Measurements from ENCODE around the gene SYNJ1.
A peak's percentile ranks its signal among the peaks of the same experiment; 100 is the strongest.
"Not testable (repeated sequence)": the region's sequence is repeated elsewhere in the genome, so short reads cannot be mapped to it uniquely, and the experiment has no call there.

SYNJ1 gene

DNA sequence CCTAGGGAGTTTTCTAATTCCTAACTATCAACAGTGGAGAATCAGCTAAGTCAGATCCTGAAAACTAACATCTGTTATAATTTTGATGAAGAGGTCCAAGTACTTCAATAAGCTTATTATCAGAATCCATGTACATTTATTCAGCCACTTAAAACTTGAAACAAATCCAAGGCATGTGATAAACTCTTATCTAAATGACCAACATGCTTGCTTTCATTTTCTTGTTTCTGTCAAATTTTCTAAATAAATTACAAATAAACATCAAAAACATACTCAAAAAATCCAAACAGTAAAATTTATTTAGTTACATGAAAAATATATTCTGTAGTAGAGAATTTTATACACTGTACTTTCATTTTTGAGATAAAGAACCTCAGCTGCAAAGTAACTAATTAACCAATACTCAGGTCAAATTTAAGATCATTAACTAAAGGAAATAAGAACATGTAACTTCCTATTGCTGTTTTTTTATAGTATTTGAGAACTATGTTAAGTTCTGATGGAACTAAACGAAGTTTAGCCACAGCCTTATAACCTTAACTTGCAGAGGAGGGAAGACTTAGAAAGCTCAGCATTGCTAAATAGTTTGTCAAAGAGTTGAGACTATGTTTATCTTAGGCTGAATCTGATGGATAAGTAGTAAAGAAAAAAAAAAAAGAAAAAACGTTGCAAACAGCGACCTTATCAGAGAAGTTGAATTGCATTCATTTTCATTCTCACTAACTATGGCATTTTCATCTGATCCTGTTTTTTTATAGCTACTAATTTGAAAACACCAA lies 44.9 kb downstream of the SYNJ1 start:
- DNase-seq, result no peak

DNA sequence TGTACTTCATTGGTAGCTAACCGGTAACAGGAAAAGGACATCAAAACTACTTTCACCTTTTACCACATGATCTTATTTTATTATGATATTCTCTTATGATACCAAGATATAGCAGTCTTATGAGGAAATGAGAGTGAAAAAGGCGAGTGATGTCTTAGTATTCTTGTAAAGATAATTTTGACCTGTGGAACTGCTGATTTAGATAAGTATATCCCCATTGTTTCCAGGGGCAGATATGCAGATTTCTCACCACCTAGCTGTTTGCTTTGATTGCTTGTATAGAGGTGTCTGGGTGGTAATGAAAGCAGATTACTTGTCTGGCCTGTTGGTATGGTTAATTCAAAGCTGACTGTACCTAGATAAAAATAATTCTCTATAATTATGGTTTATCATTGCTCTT lies 53.1 kb downstream of the SYNJ1 start:
- DNase-seq, result no peak

DNA sequence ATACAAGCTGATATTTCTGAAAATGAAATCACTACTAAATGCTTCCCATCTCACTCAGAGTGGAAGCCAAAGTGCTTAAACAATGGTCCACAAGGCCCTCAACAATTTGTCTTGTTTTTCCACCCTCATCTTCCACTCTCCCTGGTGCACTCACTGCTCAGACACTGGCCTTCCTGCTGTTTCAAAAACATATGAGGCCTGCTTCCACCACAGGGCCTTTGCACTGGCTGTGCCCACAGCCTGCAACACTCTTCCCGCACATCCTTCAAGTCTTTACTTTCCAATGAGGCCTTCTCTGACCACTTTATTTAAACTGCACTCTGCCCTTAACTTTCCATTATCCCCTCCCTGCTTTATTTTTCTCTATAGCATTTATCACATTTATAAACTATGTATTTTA lies 53.8 kb downstream of the SYNJ1 start:
- no peak for DNase-seq

DNA sequence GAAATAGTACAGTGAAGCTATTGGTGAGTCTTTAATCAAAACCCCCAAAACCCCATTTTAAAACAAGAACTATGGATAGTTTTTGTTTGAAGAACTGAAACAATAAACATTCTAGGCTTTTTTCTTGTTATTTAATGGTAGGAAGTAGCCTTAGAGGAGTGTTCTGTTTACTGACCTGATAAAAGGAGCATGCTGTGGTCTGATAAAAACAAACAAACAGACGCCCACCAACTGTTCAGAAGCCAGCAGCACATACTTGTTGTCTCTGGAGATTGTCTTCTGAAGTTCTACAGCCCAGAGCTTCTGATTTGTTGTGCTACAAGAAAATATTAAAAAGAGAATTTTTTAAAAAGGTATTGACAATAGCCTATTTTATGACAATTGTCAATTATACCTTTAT lies 61.6 kb downstream of the SYNJ1 start:
- DNase-seq, result no peak

DNA sequence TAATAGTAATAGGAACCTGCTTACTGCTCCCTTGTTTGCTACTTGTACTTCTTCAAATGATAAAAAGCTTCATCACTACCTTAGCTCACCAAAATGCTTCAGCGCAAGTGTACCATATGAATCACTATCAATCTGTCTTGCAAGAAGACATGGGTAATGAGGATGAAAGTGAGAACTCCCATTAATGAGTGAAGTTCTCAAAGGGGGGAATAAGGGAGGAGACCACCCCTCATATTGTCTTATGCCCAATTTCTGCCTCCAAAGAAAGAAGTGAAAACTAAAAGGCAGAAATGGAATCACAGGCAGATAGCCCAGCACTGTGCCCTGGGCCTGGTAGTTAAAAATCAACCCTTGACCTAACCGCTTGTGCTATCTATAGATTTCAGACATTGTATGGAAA lies 63.7 kb downstream of the SYNJ1 start:
- DNase-seq, result not testable (repeated sequence)

DNA sequence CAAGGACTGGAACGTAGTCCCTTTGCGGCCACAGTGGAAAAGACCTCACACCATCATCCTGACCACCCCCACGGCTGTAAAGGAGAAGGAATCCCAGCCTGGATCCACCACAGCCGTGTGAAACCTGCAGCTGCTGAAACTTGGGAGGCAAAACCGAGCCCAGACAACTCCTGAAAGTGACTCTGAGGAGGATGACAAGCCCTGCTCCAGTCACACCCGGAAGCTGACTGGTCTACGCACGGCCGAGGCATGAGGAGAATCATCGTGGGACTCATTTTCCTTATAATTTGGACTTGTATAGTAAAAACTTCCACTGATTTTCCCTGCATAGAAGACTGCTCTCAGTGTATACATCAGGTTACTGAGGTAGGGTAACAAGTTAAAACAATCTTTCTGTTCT lies 65.8 kb downstream of the SYNJ1 start:
- not testable (repeated sequence) for DNase-seq

DNA sequence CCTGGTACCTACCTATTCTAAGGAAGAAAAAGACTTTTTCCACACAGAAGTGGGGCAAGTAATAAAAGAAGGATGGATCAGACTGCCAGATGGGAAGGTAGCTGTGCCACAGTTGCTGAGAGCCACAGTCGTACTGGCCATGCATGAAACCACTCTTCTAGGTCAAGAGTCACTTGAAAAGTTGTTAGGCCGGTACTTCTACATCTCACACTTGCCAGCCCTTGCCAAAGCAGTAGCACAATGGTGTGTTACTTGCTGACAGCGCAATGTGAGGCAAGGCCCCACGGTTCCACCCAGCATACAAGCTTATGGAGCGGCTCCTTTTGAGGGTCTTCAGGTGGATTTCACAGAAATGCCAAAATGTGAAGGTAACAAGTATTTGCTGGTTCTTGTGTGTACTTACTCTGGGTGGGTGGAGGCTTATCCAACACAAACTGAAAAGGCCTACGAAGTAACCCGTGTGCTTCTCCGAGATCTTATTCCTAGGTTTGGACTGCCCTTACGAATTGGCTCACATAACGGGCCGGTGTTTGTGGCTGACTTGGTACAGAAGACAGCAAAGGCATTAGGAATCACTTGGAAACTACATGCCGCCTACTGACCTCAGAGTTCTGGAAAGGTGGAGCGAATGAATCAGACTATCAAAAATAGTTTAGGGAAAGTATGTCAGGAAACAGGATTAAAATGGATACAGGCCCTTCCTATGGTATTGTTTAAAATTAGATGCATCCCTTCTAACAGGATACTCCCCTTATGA lies 66.6 kb downstream of the SYNJ1 start:
- DNase-seq, result not testable (repeated sequence)

DNA sequence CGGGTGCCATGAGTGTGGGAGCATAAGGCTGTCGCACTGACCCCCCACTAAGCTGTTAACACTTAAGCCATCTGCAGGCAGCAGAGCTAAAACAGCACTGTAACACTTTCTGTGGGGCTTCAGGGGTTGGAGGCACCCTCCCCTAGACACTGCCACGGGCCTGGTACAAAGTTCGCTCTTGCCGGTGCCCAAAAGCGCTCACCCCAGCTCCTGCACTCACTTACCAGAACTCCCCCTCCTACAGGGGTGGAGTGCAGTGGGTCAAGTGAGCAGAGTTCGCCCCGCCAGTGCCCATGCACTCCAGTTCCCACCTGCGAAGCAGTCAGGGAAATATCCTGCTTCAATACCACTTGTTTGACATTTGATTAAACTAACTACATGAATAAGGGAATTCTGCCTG lies 69.3 kb downstream of the SYNJ1 start:
- no peak for DNase-seq

DNA sequence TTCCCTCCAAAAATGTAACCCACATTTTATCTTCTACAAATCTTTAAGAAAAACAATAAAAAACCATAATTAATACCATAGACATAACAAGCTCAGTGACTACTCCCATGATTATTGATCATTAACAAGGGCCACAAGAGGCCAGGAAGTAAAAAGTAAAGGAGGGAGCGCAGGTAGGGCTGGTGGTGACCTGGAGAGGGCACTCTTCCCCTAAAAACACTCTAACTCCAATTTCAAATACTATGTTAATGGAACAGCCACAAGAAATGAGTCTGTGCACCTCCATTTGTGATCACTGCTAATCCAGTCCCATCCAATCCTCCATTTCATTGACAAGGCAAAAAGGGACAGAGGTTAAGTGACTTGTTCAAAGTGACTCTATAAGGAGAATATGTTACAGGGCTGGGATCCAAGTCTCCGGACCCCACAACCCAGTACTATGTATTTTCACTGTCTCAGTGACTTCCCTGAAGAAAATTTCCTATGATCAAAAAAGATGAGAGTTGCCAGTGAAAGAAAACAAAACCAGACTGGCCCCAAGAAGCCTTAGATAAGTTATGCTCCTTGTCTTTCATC lies 74.4 kb downstream of the SYNJ1 start:
- DNase-seq, result no peak

DNA sequence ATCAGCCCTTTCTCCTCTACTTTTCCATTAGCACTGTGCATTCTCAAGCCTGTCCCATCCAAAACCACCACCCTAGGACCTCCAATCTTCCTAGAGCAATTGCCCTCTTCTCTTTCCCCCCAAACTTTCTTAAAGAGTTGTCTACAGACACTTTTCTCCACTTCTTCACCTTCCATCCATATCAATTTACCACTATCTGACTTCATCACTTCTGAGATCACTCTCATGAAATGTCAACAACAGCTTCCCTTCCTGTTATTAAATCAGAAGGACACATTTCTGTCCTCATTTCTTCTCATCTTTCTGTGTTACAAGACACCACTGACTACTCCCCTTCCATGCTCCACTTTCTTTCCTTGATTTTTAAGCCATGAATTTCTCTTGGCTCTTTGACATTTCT lies 79.6 kb downstream of the SYNJ1 start:
- no peak for DNase-seq

DNA sequence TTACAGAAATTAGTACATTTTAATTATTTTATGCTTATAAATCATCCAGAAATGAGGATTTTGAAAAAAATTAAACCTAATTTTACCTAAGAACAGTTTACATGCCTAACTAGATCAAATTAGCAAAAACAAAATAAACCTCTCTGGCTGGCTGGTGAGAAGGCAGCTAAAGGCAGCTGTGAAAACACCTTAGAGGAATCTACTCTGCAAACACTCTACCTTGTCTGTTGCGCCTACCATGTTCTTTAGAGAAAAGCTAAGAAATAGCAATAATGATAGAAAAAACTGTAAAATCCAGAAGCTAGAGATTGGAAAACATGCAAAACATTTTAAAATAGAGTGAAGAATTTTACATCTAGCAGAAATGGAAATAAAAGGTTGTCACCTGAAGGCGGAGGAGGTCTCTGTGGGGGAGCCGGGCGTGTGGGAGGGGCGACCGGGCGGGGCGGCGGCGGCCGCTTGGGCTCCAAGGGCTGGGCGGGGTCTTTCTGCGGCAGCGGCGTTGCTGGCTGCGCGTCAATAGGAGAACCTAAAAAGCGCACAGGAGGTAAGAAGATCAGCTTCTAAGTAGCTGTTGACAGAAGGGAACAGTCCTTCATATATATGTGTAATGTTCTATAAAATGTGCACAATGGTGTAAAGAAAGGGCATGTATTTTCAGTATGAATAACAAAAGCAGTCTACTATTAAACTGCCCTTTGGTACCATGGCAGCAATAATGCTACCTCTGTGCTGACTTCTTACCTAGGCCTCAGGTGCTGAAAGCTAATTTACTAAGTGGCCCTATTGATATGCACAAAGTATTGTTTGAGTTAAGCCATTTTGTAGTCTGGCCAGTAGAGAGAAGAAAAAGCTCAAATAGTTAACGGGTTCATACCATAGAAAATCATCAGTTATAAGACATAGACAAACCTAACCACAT lies 82.3 kb downstream of the SYNJ1 start:
- DNase-seq, result no peak

DNA sequence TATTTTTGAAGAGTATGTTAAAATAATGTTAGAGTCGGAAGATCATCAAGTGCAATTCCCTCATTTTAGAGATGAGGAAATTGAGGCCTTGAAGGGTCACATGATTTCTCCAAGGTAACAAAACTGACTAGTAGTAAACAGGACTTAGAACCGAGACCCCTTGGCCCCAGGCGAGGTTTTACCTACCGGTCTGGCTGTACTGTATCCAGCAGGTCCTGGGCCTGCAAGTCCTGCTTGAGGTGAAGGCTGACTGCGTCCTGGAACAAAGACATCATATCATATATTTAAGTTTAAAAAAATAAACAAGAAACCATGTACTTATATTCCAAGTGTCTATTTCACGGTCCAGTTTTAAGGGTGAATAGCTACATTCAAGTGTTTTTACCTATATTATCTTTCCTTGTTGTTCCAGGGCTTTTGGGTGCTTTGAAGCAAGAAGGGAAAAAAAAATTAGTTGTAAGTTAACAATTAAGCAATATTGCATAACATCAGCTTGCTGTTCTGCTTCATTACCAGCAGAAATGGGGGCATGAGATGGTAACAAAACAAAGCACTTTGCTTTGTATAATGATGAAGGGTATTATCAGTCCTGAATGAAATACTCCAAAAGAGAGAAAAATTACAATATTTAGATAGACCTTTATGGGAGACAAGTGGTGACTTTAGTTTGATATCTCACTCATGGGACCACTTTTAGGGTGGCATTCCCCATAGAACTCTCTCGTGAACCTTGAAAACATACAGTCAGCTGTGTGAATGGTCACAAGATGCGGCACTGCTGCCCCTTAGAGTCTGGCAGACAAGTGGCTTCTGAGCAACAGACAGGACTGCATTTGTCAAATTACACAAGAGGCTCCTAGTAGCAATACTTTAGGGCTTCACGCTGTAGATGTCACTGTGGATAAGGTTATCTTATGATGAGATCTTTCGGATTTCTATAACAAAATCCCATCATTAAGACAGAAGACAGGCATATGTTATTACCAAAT lies 85.8 kb downstream of the SYNJ1 start:
- no peak for DNase-seq

DNA sequence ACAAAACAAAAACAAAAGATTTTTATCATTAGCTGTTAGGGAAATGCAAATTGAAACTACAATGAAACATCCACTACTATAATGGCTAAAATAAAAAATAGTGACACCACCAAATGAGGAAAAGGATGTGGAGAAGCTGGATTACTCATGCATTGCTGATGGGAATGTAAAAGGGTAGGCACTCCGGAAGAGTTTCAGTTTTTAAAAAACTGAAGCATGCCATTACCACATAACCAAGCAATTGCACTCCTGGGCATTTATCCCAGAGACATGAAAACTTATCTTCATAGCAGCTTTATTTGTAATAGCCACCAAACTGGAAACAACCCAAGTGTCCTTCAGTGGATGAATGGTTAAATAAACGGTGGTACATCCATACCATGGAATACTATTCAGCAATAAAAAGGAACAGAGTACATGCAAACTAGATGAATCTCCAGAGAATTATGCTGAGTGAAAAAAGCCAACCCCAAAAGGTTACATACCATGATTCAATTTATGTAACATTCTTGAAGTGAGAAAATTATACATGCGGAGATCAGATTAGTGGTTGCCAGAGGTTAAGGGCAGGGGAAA lies 101.1 kb downstream of the SYNJ1 start:
- DNase-seq, result no peak

DNA sequence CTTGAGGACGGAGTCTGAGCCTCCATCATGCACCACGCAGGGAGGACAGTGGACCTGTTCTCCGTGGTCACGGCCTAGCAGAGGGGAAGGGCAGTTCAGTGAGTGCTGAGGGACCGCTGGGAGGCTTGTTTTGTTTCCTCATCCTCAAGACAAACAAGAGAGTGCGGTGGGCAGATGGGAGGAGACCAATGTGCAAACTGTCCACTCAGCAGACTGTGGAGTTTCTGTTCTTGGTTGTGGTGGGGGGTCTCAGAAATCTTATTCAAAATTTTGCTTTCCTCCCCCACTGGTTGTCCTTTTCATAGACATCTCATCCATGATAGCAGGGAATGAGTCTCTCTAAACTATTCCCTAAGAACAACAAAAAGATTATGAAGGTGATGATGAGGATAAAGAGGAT lies 109.6 kb downstream of the SYNJ1 start:
- not testable (repeated sequence) for DNase-seq

DNA sequence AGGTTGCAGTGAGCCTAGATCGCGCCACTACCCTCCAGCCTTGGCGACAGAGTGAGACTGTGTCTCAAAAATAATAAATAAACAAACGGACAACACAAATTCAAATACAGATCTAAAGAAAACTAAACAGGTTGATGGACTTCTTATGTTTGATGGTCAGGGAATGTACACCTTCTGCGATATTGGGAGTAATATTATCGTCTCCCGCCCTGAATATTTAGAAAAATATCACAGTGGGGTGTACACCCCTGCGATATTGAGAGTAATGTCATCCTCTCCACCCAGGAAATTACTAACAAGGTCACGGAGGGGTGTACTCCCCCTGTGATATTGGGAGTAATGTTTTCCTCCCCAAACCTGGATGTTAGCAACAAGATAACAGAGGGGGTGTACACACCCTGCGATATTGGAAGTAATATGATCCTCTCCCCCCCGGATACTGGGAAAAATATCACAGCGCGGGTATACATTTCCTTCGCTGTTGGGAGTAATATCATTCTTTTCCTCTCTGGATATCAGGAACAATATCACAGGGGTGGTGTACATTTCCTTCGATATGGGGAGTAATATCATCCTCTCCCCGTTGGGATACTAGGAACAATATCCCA lies 114.3 kb downstream of the SYNJ1 start:
- DNase-seq, result no peak

DNA sequence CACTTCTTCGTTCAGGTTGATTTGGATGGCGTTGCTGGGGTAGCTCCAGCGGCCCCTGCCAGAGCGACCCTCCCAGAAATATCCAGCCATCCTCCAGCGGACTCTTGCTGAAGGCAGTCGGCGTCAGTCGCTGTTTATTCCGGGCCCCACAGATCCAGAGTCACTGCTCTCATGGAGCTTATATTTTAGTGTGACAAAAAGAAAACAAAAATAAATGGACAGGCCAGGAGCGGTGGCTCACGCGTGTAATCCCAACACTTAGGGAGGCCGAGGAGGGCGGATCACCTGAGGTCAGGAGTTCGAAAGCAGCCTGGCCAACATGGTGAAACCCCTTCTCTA lies 114.8 kb downstream of the SYNJ1 start:
- DNase-seq, result no peak

DNA sequence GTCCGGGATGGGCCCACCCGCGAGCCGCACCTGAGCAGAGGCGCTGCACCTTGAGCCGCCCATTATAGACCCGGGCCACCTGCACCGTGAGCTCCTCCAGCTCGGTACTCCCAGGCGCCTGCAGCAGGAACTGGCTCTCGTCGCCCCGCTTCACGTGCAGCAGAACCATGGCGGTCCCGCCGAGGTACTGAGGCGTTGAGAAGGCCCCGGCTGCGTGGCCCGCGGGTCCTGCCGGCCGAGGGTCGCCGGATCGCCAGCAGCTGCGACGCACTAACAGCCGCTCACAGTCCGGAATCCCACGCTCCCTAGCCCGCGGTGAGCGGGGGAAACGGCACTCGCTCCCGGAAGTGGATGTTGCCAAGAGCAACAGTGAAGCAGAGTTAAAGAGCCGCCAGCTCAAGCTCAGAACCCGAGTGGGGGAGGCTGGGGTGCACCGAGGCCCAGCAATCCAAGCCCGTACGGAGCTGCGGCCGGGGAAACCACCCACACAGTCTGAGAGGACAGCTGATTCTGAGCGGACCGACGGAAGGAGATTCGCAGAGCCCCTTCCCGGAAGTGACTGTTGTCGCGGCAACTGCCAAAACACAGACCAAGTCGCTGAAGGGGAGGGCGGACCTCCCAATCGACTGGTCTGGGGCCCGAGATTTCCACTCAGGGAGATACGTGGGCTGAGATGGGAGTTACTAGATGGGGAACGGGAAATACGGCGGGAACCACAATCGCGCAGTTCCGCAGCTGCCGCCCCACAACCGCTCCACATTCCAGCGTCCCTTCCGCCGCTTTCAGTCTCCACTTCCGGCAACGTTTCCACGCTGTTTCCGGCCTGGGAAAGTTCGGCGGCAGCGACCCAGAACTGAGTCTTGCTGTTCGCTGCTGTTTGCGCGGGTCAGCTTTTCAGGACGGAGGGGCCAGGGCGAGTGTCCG lies 115.5 kb downstream of the SYNJ1 start, which contains the start of gene CFAP298:
Gene CFAP298 (minus strand): TSS at position 303 of the 924 bp plus-strand sequence. CDS start 134 bp downstream, at position 169.
- DNase-seq, result peak; percentile 88 to 93

DNA sequence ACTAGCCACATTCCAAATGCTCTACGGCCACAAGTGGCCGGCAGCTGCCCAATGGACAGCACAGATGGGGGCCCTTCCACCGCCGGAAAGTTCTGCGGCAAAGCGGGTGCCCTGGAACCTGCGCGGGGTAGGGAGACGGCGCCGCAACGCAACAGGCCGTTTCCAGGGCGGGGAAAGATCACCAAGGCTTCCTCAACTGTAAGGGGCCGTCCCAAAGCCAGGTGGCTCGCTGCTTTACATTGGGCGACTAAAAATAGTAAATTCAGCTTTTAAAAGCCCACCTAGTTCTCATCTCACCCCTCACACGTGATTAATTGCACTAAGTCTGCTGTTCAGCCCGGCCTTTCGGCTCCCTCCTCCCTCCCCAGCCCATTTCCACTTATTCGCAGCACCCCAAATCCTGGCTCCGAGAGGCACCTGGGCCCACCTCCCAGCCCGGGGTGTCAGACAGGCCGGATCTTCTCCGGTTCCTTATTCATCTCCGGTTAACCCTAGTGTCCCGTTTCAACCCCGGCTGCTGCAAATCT lies 116.3 kb downstream of the SYNJ1 start:
- DNase-seq, result peak in 1 of 2 donors; percentile 18

DNA sequence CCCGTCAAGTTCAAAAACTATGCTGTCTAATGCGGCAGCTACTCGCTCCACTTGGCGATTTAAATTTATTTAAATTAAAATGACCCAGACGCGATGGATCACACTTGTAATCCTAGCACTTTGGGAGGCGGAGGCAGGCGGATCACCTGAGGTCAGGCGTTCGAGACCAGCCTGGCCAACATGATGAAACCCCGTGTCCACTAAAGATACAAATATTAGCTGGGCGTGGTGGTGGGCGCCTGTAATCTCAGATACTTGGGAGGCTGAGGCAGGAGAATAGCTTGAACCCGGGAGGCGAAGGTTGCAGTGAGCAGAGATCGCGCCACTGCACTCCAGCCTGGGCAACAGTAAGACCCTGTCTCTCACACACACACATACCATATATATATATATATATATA lies 116.9 kb downstream of the SYNJ1 start:
- DNase-seq, result not testable (repeated sequence)

Data from inflammatory macrophage treated with lipopolysaccharide for 1 hour (primary cell).